Thoracic aorta (tissue), 2 donors: Measurements from ENCODE around the gene ZDHHC4. TPM values are rescaled to one million over a fixed set of nuclear protein-coding genes. Genes with fewer than 3 reads are reported as not detected.
A peak's percentile ranks its signal among the peaks of the same experiment; 100 is the strongest.
"Not testable (repeated sequence)": the region's sequence is repeated elsewhere in the genome, so short reads cannot be mapped to it uniquely, and the experiment has no call there.

Source experiments
- ATAC-seq: fragments of 150-250 bp; one replicate; pipeline ENCODE4 v1.8.0; 2017; ENCODE audit warnings: low read depth; ENCODE audit not compliant: insufficient number of reproducible peaks, low FRiP score
- DNase-seq: peaks from one replicate; pipeline ENCODE4 v3.0.0-alpha.2; 2020; ENCODE audit warnings: low spot score
- H3K27ac ChIP-seq, 2 donors: fragments of 200-600 bp; sonication (generic); 1 replicate in 1 of 2; 2 replicates in 1 of 2; pipeline ENCODE4 v1.5.1; 2016; ENCODE audit warnings: mild to moderate bottlenecking in 2 of 2, moderate library complexity in 2 of 2
- H3K27me3 ChIP-seq: fragments of 200-600 bp; sonication (generic); replicated peaks from 2 replicates; pipeline ENCODE4 v1.6.0; 2016; ENCODE audit warnings: mild to moderate bottlenecking; ENCODE audit not compliant: insufficient read depth
- H3K36me3 ChIP-seq: fragments of 200-600 bp; sonication (generic); one replicate; pipeline ENCODE4 v1.5.1; 2016
- H3K4me1 ChIP-seq, 2 donors: fragments of 200-600 bp; sonication (generic); 1 replicate in 1 of 2; 2 replicates in 1 of 2; pipeline versions ENCODE4 v1.5.1 to v1.6.0; 2016; ENCODE audit warnings: low read depth in 2 of 2, mild to moderate bottlenecking in 1 of 2; ENCODE audit not compliant: control insufficient read depth in 1 of 2
- H3K4me3 ChIP-seq: fragments of 200-600 bp; sonication (generic); 2 replicates; pipeline ENCODE4 v1.5.1; 2016; ENCODE audit warnings: mild to moderate bottlenecking
- H3K9me3 ChIP-seq: fragments of 200-600 bp; sonication (generic); 2 replicates; pipeline ENCODE4 v1.5.1; 2016
- CTCF ChIP-seq: fragments of 200-600 bp; sonication (generic); IDR thresholded peaks from one replicate; pipeline ENCODE4 v1.5.1; 2019; ENCODE audit warnings: antibody characterized with exemption
- total RNA-seq, 2 donors: library from RNA; depleted of rRNA; stranded (reverse); fragments of >200 nt; gene quantifications; one replicate each; pipeline versions ENCODE4 v1.1.0 to v1.2.3, GENCODE V29; 2016

Gene ZDHHC4
- total RNA-seq, 2 donors from 2014 or later: 35.3 to 101 TPM

GRCh38 chr7:6571160-6571779 is 6.0 kb upstream of the ZDHHC4 start:
- TF ChIP-seq CTCF: no peak
- Histone ChIP-seq H3K9me3 (no peaks in the 10 kb centered on the region), H3K4me3 (no peak overlapping the region), H3K27ac (no peak overlapping the region), H3K27me3 (no peaks in the 10 kb centered on the region), H3K36me3 (no peaks in the 10 kb centered on the region), H3K4me1 (peaks cover 0 to 3% of the 10 kb centered on the region in 2 donors)
- ATAC-seq: no peak
- no peak for DNase-seq

GRCh38 chr7:6575281-6576023 is 1.8 kb upstream of the ZDHHC4 start:
- no peak for DNase-seq
- Histone ChIP-seq H3K4me1 (peaks cover 4 to 15% of the 10 kb centered on the region in 2 donors), H3K9me3 (no peaks in the 10 kb centered on the region), H3K27me3 (no peaks in the 10 kb centered on the region), H3K27ac (no peak overlapping the region), H3K36me3 (no peaks in the 10 kb centered on the region), H3K4me3 (no peak overlapping the region)
- no peak for TF ChIP-seq CTCF
- no peak for ATAC-seq

DNA sequence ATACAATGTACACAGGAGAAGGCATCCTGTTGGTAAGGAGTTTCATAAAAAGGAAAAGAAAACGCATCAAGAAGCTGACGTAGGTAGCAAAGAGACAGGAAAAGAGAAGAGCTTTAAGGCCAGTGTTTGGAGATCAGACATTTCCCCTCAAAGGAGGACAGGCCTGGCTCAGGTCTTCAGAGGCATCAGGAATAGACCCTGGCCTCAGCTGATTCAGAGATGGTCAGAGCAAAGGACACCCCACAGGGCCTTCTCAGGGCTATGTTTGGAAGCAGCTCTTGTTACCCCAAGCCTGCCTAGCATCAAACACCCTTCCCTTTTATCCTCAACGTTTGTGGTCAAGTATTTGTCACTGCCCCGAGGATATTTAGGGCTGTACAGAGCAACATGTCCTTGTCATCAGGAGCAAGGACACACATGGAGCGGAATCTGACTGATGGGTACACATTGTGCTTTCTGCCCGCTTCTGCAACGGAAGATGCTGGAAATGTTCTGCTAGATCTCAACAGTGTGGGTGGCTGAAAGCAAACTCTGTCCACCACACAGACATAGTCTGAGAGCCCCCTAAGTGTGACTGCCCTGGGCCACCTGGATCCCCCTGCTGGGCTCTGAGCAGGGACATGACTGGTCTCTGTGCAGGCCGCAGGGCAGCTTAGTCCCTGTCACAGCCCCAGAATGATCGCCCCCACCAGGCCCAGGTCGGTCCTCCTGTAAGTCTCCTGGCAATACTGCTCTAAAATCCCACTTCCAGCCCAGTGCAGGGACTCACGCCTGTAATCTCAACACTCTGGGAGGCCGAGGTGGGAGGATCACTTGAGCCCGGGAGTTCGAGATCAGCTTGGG is 1.0 kb upstream of the ZDHHC4 start:
- DNase-seq (no peak), ATAC-seq (no peak)
- Histone ChIP-seq H3K27me3 (no peaks in the 10 kb centered on the region), H3K36me3 (no peaks in the 10 kb centered on the region), H3K9me3 (no peaks in the 10 kb centered on the region), H3K27ac (no peak overlapping the region), H3K4me3 (peak overlapping the region; percentile 92), H3K4me1 (peaks cover 4 to 15% of the 10 kb centered on the region in 2 donors)
- TF ChIP-seq CTCF: no peak

GRCh38 chr7:6576867-6577368 is 336 bp upstream of the ZDHHC4 start:
- not testable (repeated sequence) for DNase-seq

DNA sequence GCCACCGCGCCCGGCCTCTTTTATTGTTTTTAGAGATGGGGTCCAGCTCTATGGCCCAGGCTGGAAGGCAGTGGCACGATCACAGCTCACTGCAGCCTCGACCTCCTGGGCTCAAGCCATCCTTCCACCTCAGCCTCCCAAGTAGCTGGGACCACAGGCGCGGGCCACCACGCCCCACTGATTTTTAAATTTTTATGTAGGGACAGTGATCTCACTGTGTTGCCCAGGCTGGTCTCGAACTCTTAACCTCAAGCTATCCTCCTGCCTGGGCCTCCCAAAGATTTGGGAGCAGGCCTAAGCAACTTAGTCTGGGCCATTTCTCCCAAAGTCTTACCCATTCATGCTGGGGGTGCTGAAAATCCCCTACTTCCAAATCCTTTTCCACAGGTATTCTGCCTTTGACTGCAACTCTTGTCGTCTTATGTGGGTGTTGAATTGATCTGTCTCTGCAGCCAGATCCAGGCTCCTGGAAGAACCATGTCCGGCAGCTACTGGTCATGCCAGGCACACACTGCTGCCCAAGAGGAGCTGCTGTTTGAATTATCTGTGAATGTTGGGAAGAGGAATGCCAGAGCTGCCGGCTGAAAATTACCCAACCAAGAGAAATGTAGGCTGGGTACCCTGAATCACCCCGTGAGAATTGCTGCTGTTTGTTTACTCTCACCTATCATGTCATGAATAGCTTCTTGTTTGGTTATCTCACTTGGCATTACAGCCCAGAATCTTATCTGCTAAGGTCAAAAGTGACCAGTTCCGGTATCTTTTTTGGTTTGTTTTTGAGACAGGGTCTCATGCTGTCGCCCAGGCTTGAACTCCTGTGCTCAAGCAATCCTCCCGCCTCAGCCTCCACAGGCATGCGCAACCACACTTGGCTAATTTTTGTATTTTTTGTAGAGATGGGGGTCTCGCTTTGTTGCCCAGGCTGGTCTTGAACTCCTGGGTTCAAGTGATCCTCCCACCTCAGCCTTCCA is 1.1 kb downstream of the ZDHHC4 start:
- TF ChIP-seq CTCF: no peak
- peak overlapping the region; percentile 92 for H3K4me3 ChIP-seq
- H3K36me3 ChIP-seq: peaks cover 9% of the 10 kb centered on the region
- H3K9me3 ChIP-seq: no peaks in the 10 kb centered on the region
- no peak for DNase-seq
- peak overlapping the region; percentile 96 to 97 for H3K27ac ChIP-seq
- H3K4me1 ChIP-seq: peaks cover 4 to 15% of the 10 kb centered on the region in 2 donors
- ATAC-seq: no peak
- H3K27me3 ChIP-seq: no peaks in the 10 kb centered on the region

More at GRCh38 chr7:6576867-6577368, 336 bp upstream of the ZDHHC4 start:
- H3K27me3 ChIP-seq, H3K36me3 ChIP-seq, ATAC-seq, H3K9me3 ChIP-seq: not testable (repeated sequence)
- Histone ChIP-seq H3K27ac (peak overlapping the region; percentile 96 to 97), H3K4me3 (peak overlapping the region; percentile 92), H3K4me1 (peaks cover 4 to 15% of the 10 kb centered on the region in 2 donors)
